Kidney tubule cell (primary cell): ENCODE results near the gene AGO3.
"Not testable (repeated sequence)": the region's sequence is repeated elsewhere in the genome, so short reads cannot be mapped to it uniquely, and the experiment has no call there.

Source experiments
- DNase-seq: peaks from one replicate; pipeline ENCODE4 v3.0.0-alpha.2; 2018; ENCODE audit warnings: low spot score

The AGO3 gene

DNA sequence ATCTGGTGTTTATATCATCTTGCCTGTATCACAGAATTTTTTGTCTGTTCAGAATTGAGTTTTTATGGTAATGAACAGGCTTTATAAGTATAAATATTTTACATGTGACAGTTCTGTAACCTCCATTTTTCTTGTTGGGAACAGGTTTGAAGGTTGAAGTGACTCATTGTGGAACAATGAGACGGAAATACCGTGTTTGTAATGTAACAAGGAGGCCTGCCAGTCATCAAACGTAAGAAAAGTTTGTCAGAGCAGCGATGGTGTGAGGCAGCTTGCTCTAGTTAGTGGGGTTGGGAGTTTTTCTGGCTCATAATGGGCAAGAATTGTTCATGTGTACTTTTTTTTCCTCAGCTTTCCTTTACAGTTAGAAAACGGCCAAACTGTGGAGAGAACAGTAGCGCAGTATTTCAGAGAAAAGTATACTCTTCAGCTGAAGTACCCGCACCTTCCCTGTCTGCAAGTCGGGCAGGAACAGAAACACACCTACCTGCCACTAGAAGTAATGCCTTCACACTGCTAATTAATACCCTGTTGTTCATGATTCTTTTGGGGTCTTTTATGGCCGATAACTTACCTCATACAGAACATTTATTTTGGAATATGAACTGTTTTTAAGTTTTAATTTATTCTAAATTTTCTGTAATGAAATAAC, 77.8 kb downstream of the AGO3 start:
- peak; percentile 70 for DNase-seq

DNA sequence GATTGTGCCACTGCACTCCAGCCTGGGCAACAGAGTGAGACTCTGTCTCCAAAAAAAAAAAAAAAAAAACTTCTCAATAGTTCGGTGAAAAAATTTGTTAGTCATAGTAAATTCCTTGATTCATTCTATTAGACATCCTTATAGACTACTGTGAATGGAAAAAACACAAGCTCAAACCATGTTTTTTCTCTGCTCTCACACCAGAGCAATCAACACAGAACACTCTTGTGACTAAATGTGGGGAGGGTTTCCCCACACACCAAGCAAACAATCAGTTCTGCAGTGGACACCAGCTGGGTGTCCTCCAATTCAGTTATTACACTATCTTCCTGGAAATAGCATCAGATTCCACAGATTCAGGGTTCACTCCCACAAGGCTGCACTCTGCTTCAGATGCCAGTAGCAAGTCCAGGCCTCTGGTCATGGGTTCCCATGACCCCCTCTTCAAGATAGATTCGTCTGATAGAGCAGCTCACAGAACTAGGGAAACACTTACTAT, 83.9 kb downstream of the AGO3 start:
- DNase-seq = no peak

DNA sequence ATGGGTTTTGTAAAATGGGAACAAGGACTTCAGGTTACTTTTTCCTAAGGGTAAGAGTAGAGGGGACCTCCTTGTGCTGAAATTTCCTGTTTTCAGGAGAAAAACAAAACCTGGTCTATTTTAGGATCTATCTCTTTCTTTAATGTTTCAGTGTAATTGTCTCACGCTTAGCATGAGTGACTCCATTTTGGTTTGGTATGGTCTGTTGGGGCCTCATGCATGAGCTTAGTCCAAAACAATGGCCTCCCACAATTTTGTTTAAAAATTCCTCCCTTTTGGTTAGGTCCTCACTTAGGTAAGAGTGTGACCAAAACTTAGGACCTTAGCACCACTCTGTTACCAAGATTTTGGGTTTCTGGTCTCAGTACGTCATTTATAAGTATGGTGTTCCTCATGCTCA, 85.8 kb downstream of the AGO3 start:
- no peak for DNase-seq

DNA sequence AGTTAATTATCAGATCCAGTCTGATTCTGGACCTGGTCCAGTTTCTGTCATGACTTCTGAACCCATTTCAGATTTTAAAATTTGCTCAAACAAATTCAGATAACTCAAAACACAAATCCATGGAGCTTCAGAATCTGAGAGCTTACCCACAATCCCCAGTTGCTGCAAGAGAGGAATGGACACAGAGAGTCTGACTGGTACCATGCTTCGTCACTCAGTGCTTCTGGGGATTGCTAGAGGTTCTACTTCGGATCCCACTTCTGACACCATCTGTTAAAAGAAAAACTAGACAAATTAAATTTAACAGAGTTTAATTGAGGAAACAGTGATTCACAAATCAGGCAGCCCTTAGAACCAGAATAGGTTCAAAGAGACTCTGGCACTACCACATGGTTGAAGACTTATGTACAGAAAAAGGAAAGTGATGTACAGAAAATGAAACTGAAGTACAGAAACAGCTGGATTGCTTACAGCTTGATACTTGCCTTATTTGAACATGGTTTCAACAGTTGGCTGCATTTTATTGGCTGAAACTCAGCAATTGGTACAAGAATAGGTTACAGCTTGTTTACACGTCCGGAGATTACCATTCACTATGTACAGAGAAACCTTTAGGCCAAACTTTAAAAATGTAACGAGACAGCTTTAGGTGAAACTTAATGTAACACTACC, 92.3 kb downstream of the AGO3 start:
- DNase-seq = no peak

DNA sequence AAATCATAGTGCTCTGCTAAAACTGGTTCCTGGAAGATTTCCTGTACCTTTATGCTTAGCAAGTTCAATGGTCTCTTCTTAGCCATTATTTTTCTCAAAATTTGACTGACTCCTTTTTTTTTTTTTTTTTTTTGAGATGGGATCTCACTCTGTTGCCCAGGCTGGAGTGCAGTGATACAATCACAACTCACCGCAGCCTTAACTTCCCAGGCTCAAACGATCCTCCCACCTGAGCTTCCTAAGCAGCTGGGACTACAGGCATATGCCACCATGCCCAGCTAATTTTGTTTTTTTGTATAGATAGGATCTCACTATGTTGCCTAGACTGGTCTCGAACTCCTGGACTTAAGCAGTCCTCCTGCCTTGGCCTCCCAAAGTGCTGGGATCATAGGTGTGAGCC, 93.1 kb downstream of the AGO3 start:
- not testable (repeated sequence) for DNase-seq

DNA sequence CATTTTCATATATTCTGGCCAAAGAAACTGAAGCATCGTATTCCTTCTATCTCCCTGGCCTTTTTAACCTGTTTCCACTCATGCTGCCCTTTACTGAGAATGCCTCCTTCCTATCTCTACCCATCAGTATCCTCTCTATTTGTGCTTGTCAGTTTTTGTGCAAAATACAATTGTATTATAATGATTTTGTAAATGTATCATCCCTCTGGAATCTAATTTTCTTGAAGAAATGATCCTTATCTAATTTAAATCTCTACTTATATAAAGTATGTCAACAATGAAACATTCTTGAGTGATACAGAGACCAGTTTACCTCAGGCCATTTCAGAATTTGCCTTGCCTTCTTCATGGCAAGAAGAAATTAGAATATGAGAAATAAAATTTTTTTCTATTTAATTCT, 93.9 kb downstream of the AGO3 start:
- no peak for DNase-seq

DNA sequence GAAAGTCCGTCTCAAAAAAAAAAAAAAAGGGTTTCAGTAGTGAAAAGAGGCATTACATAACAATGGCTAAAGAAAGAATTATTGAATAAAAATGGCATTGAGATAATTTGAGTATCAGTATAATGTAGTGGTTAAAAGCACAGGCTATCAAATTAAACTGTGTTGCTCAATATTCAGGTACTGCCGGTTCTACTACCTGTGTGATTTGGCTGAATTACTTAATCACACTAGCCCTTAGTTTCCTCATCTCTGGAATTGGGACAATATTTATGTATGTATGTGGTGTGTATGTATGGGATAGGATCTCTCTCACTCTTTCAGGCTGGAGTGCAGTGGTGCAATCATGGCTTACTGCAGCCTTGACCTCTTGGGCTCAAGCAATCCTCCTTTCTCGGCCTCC, 96.9 kb downstream of the AGO3 start:
- no peak for DNase-seq

DNA sequence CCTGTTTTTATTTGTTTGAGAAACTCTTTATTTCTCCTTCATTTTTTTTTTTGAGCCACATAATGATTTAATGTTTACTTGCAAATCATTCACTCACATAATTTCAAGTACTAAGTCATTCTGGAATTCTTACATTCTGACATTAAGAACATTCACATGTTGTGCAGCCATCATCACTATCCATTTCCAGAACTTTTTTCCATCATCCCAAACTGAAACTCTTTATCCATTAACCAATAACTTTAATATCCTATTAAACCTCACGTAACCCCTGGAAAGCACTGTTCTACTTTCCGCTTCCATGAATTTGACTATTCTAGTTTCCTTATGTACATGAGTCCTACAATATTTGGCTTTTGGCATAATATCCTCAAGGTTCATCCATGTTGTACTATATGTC, 100.5 kb downstream of the AGO3 start:
- peak; percentile 38 for DNase-seq

DNA sequence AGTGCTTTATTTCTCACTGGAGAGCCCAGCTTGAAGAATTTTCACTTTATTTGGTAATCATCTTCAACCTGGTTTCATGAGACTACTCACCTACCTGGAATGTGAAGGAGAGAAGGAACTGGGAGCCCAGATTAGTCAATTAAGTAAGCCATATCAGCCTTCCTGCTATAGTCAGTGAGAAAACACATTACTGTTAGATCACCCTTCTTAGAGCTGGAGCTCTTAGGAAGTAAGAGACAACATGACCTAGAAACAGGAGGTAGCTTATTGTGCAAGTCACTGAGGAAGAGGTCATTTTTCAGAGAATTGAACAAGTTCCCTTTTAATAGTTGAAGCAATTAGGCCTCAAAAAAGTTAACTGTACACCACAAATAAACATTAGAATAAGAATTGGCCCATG, 103.8 kb downstream of the AGO3 start:
- DNase-seq = peak; percentile 96

DNA sequence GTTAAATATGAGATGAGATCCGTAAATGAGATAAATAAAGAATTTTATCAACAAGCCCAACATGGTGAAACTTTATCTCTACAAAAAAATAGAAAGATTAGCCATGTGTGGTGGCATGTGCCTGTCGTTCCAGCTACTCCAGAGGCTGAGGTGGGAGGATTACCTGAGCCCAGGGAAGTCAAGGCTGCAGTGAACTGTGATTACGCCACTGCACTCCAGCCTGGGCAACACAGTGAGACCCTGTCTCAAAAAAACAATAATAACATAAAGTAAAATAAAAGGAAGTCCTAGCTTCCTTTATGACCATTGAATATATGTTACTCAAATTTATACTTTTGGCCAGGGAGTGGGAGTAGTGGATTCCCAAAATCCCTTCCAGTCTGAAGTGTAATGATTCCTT, 104.2 kb downstream of the AGO3 start:
- DNase-seq = no peak

DNA sequence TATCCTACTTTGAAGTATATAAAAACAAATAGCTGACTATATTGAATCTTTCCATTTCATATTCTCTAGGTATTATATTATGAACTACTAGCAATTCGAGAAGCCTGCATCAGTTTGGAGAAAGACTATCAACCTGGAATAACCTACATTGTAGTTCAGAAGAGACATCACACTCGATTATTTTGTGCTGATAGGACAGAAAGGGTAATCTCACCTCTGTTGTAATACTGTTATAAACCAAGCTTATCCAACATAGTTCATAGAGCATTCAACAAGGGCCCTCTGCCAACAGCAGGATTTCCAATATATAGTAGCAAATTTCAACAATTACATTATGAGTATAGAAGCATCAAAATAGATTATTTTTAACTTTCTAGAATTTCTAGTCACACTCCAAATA, 109.3 kb downstream of the AGO3 start:
- DNase-seq = no peak

DNA sequence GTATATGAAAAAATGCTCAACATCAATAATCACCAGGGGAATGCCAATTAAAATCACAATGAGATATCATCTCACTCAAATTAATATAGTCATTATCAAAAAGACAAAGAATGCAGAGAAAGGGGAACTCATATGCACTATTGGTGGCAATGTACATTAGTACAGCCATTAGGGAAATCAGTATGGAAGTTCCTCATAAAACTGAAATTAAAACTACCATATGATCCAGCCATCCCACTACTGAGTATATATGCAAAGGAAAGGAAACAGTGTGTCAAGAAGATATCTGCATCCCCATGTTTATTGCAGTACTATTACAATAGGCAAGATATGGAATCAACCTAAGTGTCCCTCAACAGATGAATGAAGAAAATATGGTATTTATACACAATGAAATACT, 120.9 kb downstream of the AGO3 start:
- DNase-seq = no peak

DNA sequence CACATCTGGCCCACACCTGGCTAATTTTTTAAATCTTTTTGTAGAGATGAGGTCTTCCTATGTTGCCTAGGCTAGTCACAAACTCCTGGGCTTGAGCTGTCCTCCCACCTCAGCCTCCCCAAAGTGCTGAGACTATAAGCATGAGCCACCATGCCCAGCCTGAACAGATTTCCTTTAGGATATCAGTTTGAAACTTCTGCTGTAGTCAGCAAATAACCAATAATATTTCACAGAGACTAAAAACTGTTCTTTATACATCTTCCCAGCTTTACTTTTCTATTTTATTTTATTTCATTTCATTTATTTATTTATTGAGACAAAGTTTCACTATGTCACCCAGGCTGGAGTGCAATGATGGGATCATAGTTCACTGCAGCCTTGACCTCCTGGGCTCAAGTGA, 123.1 kb downstream of the AGO3 start:
- no peak for DNase-seq

DNA sequence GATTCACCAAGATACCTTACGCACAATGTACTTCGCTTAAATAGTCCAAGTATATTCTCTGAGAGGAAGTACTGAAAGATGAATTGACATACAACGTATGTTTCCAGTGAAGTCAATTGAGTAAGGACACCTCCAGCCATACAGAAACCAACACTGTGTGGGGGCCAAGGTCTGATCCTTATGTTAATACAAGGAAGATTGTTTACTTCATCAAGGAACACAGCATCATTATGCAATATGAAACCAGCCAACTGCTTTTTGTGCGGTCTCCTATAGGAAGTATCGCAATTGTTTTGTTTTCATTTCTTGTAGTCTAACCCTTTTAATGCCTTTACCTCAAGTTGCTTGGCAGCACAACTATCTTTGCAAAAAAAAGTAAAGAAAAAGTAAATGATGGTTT, 124.8 kb downstream of the AGO3 start:
- no peak for DNase-seq

DNA sequence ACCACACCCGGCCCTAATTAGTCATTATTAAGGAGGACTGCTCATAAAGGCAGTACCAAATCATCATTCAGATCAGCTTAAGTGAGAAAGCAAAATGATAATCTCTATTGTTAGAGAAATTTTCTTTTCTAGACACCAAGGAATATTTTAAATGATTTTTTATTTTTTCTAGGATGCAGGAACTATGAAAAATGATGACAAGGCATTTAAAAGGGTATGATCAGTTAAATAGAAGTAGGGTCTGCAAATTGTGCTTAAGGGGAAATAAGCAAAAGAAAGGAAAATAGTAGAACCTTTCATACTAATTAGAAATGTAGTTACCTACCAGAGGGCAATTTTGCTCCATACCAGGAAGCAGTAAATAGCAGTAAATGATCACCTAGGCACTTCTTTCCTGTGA, 131.4 kb downstream of the AGO3 start:
- no peak for DNase-seq

DNA sequence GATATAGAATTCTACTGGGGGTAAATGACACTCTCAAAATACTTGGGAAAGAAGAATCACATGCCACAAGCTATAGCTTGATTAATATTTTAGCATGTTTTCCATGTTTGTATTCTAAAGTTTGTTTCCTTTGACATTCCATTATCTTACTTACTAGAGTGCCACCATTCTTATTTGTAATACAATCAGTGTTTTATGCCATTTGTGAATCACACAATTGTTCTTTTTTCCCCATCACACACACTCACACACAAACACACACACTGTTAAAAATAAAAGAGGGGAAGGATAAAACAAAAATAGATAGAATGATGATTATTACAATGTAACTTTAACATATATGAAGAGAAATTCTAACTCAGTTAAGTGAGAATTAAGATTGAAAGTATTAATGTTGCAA, 137.0 kb downstream of the AGO3 start:
- no peak for DNase-seq

DNA sequence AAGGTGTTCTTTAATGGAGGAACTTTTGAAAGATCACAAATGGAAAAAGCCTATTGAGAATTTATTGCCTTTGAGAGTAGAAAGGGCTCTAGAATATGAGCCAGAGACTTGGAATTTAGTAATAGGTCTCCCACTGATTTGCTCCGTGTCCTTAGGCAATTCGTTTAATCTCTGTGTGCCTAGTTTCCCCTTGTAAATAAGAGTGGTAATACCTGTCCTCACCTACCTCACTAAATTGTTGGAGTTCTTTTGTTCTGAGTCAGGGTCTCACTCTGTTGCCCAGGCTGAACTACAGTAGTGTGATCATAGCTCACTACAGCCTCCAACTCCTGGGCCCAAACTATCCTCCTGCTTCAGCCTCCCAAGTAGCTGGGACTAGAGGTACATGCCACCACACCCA, 138.0 kb downstream of the AGO3 start:
- DNase-seq = peak; percentile 59

DNA sequence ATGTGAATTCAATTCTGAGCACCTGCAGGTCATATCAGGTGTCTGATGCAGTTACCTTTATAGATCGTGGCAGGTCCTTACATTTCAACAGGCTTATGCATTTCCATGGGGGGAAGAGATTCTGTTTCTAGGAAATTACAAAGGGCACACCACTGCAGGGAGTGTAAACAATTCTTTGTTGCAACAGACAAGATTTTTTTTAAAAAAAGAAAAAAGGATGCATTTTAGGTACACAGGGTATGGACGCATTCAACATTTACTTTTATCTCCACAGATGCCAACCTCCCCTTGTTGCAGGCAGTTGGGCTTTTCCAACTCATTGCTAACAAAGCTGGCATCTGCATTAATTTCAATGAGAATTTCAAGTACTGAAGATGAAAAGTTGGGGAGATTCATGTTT, 139.4 kb downstream of the AGO3 start:
- no peak for DNase-seq

DNA sequence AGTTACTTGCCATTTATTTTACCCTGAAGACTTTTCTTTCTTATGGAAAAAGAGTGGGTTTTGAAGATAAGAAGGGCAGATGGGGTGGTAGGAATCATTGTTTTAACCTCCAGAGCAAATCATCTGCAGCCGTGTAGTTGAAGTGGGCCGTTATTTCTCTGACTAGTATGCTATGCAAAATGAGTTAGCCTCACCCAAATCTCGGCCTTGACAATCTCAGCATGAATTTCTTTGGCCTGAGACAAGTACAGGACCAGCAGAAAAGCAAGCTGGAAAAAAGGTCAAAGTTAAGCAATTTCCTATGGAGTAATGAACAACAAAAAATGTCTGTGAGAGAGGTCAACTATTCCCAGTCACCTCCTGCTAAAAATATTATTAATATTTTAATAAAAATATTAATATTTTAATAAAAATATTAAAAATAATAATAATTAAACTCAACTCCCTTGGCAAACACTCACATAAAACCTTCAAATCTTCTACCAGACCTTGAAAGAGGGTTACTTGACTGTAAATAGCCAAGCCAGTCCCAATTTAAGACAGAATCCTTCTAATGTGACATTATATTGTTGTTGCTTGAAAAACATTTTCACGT, 146.2 kb downstream of the AGO3 start:
- no peak for DNase-seq

DNA sequence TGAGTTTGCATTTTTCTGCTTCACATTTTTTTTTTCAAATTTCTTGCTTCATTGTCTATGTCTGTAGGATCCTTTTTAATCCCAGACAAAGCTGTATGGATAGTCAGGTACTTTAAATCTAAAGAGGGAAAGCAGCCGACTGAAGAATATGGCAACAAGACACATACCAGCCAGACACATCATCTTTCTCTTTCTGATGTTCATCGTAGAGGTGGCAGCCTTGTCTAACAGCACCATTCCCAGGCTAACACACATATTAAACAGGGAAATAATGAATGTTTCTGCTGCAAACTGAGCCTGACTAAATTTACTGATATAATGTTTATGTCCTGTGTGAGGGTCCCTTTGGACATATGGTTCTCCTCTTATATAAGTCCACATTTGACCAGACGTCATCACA, 149.3 kb downstream of the AGO3 start:
- DNase-seq = no peak

DNA sequence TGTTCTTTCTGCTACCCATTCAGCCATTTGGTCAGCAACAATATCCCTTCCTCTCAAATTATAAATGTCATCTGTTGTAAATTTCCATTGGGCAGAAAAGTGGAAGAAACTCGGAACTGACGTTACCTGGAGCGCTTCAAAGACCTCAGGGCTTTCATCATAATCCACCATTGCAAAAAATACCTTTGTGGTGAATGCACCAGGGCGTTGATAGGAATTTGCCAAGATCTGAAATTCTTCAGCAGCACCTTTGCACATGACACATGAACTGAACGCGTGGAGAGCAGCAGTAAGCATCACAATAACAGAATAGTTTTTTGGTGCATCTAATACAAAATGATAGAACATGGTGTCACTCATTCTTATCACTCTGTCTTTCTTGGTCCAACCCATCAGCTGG, 149.9 kb downstream of the AGO3 start:
- DNase-seq = no peak

DNA sequence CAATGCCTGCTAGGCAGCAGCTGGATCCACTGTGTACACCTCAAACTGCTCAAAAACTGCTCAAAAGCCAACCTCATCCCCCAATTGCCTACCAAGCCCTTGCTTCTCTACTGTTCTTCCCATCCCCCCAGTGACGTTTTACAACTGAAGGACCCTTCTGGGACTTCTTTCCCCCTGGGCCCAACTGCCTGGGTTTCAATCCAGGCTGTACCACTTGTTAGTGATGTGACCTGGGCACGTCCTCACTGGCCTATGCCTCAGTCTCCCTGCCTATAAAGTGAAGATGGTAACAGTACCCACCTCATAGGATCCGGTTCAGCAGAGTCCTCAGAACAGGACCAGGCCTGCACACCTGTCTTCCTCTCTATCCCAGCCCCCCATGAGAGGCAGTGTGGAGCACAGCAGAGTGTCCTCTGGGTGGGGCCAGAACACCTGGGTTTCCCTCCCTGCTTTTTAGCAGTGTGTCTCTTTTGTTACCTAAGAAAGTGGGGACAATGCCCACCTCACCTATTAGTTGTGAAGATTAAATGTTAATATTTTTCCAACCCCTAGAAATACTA, 151.1 kb downstream of the AGO3 start:
- DNase-seq = no peak

DNA sequence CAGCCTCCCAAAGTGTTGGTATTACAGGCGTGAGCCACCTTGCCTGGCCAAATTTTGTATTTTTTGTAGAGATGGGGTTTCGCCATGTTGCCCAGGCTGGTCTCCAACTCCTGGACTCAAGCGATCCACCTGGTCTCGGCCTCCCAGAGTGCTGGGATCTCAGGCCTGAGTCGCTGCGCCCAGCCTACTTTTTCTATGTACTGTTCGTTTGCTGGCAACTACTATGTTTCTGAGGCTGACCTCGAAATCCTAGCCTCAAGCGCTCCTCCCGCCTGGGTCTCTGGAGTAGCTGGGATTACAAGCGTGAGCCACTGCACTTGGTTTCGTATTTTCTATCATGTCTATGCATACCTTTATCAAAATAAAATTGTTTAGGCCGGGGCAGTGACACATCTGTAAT, 152.3 kb downstream of the AGO3 start:
- DNase-seq = no peak
